Measurements from ENCODE around the gene MAGI2. TPM values are rescaled to one million over a fixed set of nuclear protein-coding genes. Genes with fewer than 3 reads are reported as not detected.

The MAGI2 gene
- total and polyA plus RNA-seq, 4 donors: 0.37 to 4.1 (median 1.4) TPM

DNA sequence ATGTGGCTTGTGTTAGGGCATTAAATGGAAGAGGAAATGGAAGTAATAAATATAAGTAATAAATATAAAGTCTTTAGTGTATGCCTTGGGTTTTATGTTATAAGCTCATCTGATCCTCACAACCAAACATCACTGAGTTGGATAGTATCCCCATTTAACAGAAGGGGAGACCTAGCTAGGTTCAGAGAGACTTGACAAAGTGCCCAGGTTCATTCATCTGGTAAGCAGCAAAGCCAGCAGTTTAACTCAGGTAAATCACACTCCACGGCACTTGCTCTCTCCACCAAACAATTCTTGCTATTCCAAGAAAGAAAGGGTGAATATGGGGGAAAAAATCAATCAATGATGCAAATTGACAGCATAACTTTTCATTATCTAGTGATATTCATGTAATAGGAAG lies 167.3 kb downstream of the MAGI2 start:
- Histone ChIP-seq H3K27ac (ENCODE audit: low read depth in 1 of 2, low read length in 2 of 2) (no peak overlapping the region), H3K4me1 (ENCODE audit: control insufficient read depth in 4 of 4, insufficient read depth in 4 of 4, low read length in 3 of 4) (peaks cover 0 to 5% (median 0%) of the 10 kb centered on the region in 4 donors), H3K9ac (ENCODE audit: low read depth in 1 of 2, low read length in 2 of 2) (no peak overlapping the region), H3K36me3 (ENCODE audit: control insufficient read depth in 4 of 4, insufficient read depth in 3 of 4, low read depth in 1 of 4, low read length in 3 of 4) (no peaks in the 10 kb centered on the region), H3K27me3 (ENCODE audit: control insufficient read depth in 4 of 4, insufficient read depth in 4 of 4, low read length in 3 of 4) (no peaks in the 10 kb centered on the region), H3K9me3 (ENCODE audit: control insufficient read depth in 4 of 4, low read length in 3 of 4) (no peaks in the 10 kb centered on the region), H3K4me3 (ENCODE audit: low read depth in 1 of 3, low read length in 3 of 3) (no peak overlapping the region)
- no peak for DNase-seq (ENCODE audit: low spot score)
- TF ChIP-seq HNF4G (IDR thresholded peaks at IDR 0.05): no peak
- TF ChIP-seq FOXA1 (IDR thresholded peaks at IDR 0.05): no peak
- no peak for TF ChIP-seq GABPA (IDR thresholded peaks at IDR 0.05 in 1 of 2, conservative IDR thresholded peaks at IDR 0.05 in 1 of 2)
- no peak for TF ChIP-seq FOXA2 (IDR thresholded peaks at IDR 0.05)
- TF ChIP-seq SP1 (IDR thresholded peaks at IDR 0.05): no peak
- TF ChIP-seq RXRA (IDR thresholded peaks at IDR 0.05): no peak
- TF ChIP-seq NR2F2 (IDR thresholded peaks at IDR 0.05): no peak
- TF ChIP-seq TAF1 (conservative IDR thresholded peaks at IDR 0.05): no peak
- TF ChIP-seq, protein P1, sequence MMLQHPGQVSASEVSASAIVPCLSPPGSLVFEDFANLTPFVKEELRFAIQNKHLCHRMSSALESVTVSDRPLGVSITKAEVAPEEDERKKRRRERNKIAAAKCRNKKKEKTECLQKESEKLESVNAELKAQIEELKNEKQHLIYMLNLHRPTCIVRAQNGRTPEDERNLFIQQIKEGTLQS (IDR thresholded peaks at IDR 0.05): no peak
- TF ChIP-seq, protein P2, sequence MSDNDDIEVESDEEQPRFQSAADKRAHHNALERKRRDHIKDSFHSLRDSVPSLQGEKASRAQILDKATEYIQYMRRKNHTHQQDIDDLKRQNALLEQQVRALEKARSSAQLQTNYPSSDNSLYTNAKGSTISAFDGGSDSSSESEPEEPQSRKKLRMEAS (IDR thresholded peaks at IDR 0.05): no peak
- no peak for TF ChIP-seq HNF4A (conservative IDR thresholded peaks at IDR 0.05)
- TF ChIP-seq EGR1 (IDR thresholded peaks at IDR 0.05; ENCODE audit: low read depth in 2 of 2): no peak
- TF ChIP-seq JUND (IDR thresholded peaks at IDR 0.05): no peak
- TF ChIP-seq RAD21 (IDR thresholded peaks at IDR 0.05): no peak
- 42% methylated on average over 1 of the region's 1 CpG for WGBS

DNA sequence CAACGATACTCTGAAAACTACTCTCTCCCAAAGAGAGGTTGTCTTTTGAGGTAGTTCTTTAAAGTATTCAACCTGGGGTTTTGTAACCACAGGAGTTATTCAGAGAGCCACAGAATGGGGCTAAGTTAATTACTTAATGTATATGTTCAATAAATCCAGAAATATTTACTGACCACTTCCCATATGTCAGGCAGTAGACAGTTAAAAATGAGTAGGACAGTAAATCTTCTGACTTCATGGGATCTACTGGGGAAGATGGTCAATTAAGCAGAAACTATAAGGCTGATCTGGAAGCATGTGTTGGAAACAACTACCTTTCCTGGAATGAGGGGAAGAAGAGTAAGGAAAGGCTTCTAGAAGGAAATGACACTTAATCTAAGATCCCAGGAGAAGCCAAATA lies 167.7 kb downstream of the MAGI2 start:
- H3K4me1 ChIP-seq (ENCODE audit: control insufficient read depth in 4 of 4, insufficient read depth in 4 of 4, low read length in 3 of 4): peaks cover 0 to 5% (median 0%) of the 10 kb centered on the region in 4 donors
- no peak overlapping the region for H3K27ac ChIP-seq (ENCODE audit: low read depth in 1 of 2, low read length in 2 of 2)
- TF ChIP-seq, protein P3, sequence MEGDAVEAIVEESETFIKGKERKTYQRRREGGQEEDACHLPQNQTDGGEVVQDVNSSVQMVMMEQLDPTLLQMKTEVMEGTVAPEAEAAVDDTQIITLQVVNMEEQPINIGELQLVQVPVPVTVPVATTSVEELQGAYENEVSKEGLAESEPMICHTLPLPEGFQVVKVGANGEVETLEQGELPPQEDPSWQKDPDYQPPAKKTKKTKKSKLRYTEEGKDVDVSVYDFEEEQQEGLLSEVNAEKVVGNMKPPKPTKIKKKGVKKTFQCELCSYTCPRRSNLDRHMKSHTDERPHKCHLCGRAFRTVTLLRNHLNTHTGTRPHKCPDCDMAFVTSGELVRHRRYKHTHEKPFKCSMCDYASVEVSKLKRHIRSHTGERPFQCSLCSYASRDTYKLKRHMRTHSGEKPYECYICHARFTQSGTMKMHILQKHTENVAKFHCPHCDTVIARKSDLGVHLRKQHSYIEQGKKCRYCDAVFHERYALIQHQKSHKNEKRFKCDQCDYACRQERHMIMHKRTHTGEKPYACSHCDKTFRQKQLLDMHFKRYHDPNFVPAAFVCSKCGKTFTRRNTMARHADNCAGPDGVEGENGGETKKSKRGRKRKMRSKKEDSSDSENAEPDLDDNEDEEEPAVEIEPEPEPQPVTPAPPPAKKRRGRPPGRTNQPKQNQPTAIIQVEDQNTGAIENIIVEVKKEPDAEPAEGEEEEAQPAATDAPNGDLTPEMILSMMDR (IDR thresholded peaks at IDR 0.05; ENCODE audit: low read depth, low read length, missing input control): no peak
- TF ChIP-seq, protein P2 (IDR thresholded peaks at IDR 0.05): no peak
- TF ChIP-seq YY1 (IDR thresholded peaks at IDR 0.05): no peak
- TF ChIP-seq TAF1 (conservative IDR thresholded peaks at IDR 0.05): no peak
- TF ChIP-seq NR2F2 (IDR thresholded peaks at IDR 0.05): no peak
- no peak for TF ChIP-seq SP1 (IDR thresholded peaks at IDR 0.05)
- no peak for TF ChIP-seq GABPA (IDR thresholded peaks at IDR 0.05 in 1 of 2, conservative IDR thresholded peaks at IDR 0.05 in 1 of 2)
- TF ChIP-seq HNF4G (IDR thresholded peaks at IDR 0.05): no peak
- no peak for TF ChIP-seq RAD21 (IDR thresholded peaks at IDR 0.05)
- TF ChIP-seq HNF4A (conservative IDR thresholded peaks at IDR 0.05): no peak
- no peak for TF ChIP-seq JUND (IDR thresholded peaks at IDR 0.05)
- TF ChIP-seq, protein P4, sequence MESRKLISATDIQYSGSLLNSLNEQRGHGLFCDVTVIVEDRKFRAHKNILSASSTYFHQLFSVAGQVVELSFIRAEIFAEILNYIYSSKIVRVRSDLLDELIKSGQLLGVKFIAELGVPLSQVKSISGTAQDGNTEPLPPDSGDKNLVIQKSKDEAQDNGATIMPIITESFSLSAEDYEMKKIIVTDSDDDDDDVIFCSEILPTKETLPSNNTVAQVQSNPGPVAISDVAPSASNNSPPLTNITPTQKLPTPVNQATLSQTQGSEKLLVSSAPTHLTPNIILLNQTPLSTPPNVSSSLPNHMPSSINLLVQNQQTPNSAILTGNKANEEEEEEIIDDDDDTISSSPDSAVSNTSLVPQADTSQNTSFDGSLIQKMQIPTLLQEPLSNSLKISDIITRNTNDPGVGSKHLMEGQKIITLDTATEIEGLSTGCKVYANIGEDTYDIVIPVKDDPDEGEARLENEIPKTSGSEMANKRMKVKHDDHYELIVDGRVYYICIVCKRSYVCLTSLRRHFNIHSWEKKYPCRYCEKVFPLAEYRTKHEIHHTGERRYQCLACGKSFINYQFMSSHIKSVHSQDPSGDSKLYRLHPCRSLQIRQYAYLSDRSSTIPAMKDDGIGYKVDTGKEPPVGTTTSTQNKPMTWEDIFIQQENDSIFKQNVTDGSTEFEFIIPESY (IDR thresholded peaks at IDR 0.05): no peak
- no peak for TF ChIP-seq FOXA1 (IDR thresholded peaks at IDR 0.05)
- TF ChIP-seq, protein P1 (IDR thresholded peaks at IDR 0.05): no peak
- WGBS: 92% methylated on average over 1 of the region's 1 CpG
- H3K9me3 ChIP-seq (ENCODE audit: control insufficient read depth in 4 of 4, low read length in 3 of 4): no peaks in the 10 kb centered on the region
- DNase-seq (ENCODE audit: low spot score): no peak
- H3K4me3 ChIP-seq (ENCODE audit: low read depth in 1 of 3, low read length in 3 of 3): no peak overlapping the region
- H3K36me3 ChIP-seq (ENCODE audit: control insufficient read depth in 4 of 4, insufficient read depth in 3 of 4, low read depth in 1 of 4, low read length in 3 of 4): no peaks in the 10 kb centered on the region
- H3K9ac ChIP-seq (ENCODE audit: low read depth in 1 of 2, low read length in 2 of 2): no peak overlapping the region
- no peaks in the 10 kb centered on the region for H3K27me3 ChIP-seq (ENCODE audit: control insufficient read depth in 4 of 4, insufficient read depth in 4 of 4, low read length in 3 of 4)

Data from liver (tissue), 9 donors.